Measurements from ENCODE around the gene PARD3B. TPM values are rescaled to one million over a fixed set of nuclear protein-coding genes. Genes with fewer than 3 reads are reported as not detected.

PARD3B gene
- total RNA-seq, 2 experiments from 2014 or later = 0.23 to 0.53 TPM

DNA sequence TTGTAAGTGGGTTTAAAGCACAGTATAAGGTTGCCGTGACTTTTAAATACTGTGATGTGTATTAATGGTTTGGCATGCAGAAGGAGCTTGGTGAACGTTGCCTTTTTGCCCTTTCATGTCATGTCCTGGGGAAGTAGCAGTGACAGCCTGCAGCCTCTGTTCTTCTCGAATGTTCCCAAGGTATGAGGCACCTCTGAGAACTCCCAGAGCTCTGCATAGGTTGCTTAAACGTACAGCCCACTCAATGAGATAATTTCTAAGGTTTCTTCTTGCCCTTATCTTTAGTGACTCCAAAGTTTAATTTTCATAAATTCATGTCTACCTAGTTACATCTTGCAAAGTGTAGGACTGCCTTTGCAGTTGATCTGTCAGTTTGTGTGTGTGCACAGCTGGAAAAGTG lies 36.7 kb downstream of the PARD3B start:
- no peaks in the 10 kb centered on the region for H3K27me3 Mint-ChIP-seq
- H3K4me3 Mint-ChIP-seq = no peak overlapping the region
- H3K9me3 Mint-ChIP-seq = no peaks in the 10 kb centered on the region
- DNase-seq = no peak
- POLR2A ChIA-PET = no interaction called here
- no peak overlapping the region for H3K27ac Mint-ChIP-seq
- H3K36me3 Mint-ChIP-seq (ENCODE audit: low read depth) = no peaks in the 10 kb centered on the region
- CTCF ChIA-PET = no interaction called here
- no peaks in the 10 kb centered on the region for H3K4me1 Mint-ChIP-seq

DNA sequence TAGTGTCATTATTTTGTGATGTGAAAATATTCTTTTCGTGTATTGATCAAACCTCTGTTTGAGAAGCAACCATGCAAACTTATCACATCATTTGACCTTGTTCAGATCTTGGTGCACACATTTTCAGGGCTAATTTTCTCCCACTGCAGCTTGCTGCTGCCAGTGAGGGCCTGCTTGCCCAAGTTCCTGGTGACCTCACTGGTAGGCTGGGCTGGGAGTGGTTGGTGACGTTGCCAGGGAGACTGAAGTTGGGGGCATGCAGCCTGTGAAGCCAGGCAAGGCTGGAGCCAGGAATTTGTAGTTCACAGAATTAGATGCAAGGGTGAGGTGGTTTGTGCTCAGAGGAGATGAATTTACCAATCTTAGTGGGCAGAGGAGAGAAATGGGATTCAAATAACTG lies 38.5 kb downstream of the PARD3B start:
- Mint-ChIP-seq H3K4me3 (no peak overlapping the region), H3K4me1 (no peaks in the 10 kb centered on the region), H3K27ac (no peak overlapping the region), H3K36me3 (ENCODE audit: low read depth) (no peaks in the 10 kb centered on the region), H3K9me3 (no peaks in the 10 kb centered on the region), H3K27me3 (no peaks in the 10 kb centered on the region)
- ChIA-PET CTCF (no interaction called here), POLR2A (no interaction called here)
- no peak for DNase-seq

DNA sequence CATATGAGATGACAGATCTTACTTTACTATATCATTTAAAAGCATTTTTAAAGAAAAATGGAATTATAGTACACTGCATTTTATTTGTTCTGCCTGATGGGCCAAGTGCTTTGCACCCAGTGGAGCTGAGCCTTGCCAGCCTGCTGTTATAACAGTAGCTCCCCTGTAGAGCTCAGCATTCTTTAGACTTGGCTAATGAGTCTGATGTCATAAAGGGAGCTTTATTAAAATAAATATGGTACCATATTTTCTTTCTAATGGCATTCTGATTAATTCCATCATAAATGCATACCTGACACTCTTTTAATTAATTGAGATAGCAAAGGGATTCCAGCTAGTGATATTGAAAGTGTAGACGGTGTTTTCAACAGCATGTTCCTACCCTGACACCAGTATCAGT lies 40.7 kb downstream of the PARD3B start:
- H3K27ac Mint-ChIP-seq = no peak overlapping the region
- POLR2A ChIA-PET = no interaction called here
- no peaks in the 10 kb centered on the region for H3K36me3 Mint-ChIP-seq (ENCODE audit: low read depth)
- no peaks in the 10 kb centered on the region for H3K4me1 Mint-ChIP-seq
- CTCF ChIA-PET = no interaction called here
- no peaks in the 10 kb centered on the region for H3K27me3 Mint-ChIP-seq
- H3K9me3 Mint-ChIP-seq = no peaks in the 10 kb centered on the region
- H3K4me3 Mint-ChIP-seq = no peak overlapping the region
- no peak for DNase-seq

DNA sequence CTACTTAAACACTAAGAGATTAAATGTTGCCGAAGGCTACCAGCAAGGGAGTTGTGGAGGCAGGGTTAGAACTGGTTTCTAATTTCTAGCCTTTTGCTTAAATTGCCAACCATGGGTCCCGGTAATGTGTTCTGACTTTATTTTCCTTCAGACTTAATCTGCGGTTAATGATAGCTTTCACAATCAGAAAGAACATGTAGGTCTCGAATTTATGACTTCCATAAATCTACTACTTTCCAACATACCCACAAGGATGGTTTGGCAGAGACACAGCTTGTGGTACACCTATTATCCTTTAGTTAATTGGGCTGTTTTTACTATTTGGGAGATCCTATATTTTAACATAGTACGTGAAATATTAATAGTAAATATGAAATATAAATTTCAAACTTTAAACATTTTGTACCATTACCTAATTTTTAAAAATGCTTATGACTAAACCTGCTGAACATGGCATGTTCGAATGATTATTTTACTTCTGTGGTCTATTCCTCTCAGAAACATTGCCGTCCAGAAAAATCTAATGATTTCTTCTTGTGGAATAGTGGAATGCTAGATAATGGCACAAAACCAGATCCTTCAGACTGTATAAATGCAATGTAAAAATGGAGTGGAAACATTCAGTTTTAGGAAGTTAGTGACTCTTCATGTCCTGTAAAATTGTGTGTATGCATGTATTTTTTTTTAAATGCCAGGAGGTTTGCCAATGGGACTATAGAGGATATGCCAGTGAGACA lies 41.3 kb downstream of the PARD3B start:
- Mint-ChIP-seq H3K9me3 (no peaks in the 10 kb centered on the region), H3K27me3 (peaks cover 2% of the 10 kb centered on the region), H3K4me1 (no peaks in the 10 kb centered on the region), H3K27ac (no peak overlapping the region), H3K36me3 (ENCODE audit: low read depth) (no peaks in the 10 kb centered on the region), H3K4me3 (no peak overlapping the region)
- POLR2A ChIA-PET = no interaction called here
- CTCF ChIA-PET = interaction anchor here (0.6 to 0.8 kb wide), 2 partner anchors 151 to 1181 kb away, joined by 4 read pairs; no protein-coding TSS in a partner anchor
- no peak for DNase-seq

DNA sequence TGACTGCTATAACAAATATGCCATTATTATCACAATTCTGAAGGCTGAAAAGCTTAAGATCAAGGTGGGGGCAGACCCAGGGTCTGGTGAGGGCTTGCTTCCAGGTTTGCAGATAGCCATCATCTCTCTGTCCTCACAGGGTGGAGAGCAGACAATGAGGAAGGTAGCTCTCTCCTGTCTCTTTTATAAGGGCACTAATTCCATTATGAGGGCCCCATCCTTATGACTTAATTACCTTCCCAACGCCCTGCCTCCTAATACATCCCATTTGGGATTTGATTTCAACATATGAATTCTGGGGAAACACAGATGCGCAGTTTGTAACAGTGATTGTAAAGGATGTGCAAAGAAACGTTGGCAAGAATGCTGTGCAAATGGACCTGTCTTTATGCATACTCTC lies 44.8 kb downstream of the PARD3B start:
- Mint-ChIP-seq H3K27me3 (peaks cover 2% of the 10 kb centered on the region), H3K36me3 (ENCODE audit: low read depth) (no peaks in the 10 kb centered on the region), H3K4me1 (no peaks in the 10 kb centered on the region), H3K4me3 (no peak overlapping the region), H3K9me3 (no peaks in the 10 kb centered on the region), H3K27ac (no peak overlapping the region)
- CTCF ChIA-PET = interaction anchor here (1.0 kb wide), 1 partner anchor 10 kb away, joined by 3 read pairs; no protein-coding TSS in a partner anchor
- no peak for DNase-seq
- POLR2A ChIA-PET = no interaction called here

DNA sequence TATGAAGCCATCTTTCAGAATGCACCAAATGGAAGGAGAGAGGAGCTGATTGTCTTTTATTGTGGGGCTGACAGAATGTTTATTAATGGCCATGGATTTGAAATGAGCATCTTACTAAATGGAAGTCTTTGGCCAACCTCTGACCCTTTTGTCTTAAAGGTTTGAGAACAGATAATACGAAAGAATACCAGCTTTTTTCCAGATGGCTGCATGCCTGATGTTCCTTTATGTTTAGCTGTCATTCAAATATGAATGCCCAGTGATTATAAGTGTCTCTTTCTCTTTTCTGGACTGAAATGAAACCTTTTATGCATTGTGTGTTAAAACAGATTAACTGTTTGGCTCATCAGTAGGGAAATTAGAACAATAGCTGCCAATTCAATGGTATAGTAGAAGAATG lies 46.0 kb downstream of the PARD3B start:
- H3K27me3 Mint-ChIP-seq = peaks cover 4% of the 10 kb centered on the region
- no peaks in the 10 kb centered on the region for H3K4me1 Mint-ChIP-seq
- no peaks in the 10 kb centered on the region for H3K36me3 Mint-ChIP-seq (ENCODE audit: low read depth)
- ChIA-PET POLR2A (no interaction called here), CTCF (no interaction called here)
- no peak for DNase-seq
- H3K4me3 Mint-ChIP-seq = no peak overlapping the region
- H3K9me3 Mint-ChIP-seq = no peaks in the 10 kb centered on the region
- no peak overlapping the region for H3K27ac Mint-ChIP-seq

DNA sequence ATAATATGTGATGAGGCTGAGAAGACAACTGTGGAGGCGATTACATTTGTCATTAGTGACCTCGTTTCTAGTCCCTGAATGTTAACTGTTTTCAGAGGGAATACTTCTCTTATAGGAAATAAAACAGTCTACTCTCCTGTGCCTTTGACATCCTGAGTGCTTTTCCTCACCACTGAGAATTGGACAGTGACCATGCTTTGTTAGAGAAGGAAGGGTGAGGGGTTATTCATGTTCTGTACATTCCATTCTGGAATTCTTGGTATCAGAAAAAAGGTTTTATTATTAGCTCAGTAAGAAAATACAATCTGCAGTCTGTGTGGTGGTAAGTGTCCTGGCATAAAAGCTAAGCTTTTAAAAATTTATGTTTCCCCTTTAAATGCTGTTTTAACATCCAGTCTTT lies 58.8 kb downstream of the PARD3B start:
- DNase-seq = no peak
- no peaks in the 10 kb centered on the region for H3K4me1 Mint-ChIP-seq
- no peak overlapping the region for H3K4me3 Mint-ChIP-seq
- CTCF ChIA-PET = no interaction called here
- POLR2A ChIA-PET = no interaction called here
- no peak overlapping the region for H3K27ac Mint-ChIP-seq
- H3K27me3 Mint-ChIP-seq = peaks cover 10% of the 10 kb centered on the region
- no peaks in the 10 kb centered on the region for H3K9me3 Mint-ChIP-seq
- no peaks in the 10 kb centered on the region for H3K36me3 Mint-ChIP-seq (ENCODE audit: low read depth)

DNA sequence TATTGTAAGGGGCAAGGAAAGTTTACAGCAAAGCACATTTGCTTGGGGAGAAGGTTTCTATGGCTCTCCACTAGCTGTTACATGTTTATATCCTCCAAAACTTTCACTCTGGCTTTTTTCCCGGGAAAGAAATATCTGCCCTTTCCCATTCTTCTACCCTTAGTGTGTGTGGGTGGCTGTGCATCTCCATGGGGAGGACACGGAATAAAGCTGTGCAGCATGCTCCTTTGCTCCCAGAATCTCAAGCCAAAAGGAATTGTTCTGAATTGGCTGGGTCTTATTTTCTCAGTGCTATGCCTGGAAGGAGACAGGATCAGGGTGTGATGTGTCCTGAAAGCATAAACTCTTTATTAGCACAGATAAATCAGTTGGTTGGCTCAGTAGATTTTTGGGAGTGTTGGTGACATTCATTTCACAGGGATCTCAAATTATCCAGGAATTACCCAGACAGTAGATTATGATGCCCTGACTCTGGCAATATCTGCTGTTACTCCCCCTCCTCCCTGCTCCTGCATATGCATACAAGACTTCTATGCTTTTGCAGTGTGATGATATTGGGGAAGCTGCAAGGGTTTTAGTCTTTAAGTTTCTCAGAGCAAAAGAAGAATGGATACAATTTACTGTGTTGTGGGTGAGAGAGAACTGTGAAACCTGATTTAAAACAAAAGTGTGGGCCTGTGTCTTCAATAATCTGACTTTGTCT lies 63.1 kb downstream of the PARD3B start:
- POLR2A ChIA-PET = no interaction called here
- H3K4me3 Mint-ChIP-seq = no peak overlapping the region
- H3K27me3 Mint-ChIP-seq = peaks cover 4% of the 10 kb centered on the region
- H3K9me3 Mint-ChIP-seq = no peaks in the 10 kb centered on the region
- H3K36me3 Mint-ChIP-seq (ENCODE audit: low read depth) = no peaks in the 10 kb centered on the region
- H3K4me1 Mint-ChIP-seq = no peaks in the 10 kb centered on the region
- DNase-seq = no peak
- no peak overlapping the region for H3K27ac Mint-ChIP-seq
- CTCF ChIA-PET = no interaction called here

DNA sequence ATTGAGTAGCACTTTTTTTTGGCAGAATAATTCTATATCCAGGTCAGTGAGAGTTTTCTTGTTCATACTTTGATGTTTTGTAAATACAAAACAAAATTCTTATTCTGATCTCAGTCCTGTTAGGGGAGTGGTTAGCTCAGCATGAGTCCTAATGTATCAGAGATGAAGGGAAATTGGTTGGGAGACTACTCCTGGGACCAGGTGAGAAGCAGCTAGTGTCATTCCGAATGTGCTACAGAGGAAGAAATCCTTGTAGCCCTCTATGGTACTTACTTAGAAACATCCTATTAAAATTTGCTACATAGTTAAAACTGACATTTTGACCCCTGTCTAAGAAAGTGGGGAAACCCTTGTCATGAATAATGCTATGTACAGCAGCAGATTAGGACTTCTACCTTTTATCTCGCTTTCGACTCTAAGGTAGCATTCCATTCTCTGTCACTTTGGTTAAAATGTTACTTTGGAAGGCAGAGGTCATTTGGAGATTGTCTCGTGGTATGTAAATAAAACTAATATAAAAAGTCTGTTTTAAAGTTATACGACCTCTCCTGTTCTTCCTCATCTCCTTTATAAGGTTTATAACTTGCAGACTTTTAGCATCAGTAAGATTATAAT lies 65.8 kb downstream of the PARD3B start:
- H3K27ac Mint-ChIP-seq = no peak overlapping the region
- CTCF ChIA-PET = no interaction called here

DNA sequence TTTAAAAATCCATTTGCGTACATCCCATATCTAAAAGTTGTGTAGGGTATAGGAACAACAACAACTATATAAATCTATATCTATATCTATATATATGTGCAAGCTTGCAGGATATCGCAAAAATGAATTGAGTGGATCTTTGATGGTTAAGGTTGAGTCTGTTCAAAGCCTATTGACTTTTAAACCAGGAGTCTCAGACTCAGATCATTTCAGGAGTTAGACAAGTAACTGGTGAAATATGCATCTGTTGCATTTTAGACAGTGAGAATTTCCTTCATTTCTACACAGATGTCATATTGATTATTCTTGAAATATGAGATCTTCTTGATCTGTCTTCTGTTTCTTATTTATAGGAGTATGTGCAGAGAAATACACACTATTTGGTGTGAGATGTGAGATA lies 66.5 kb downstream of the PARD3B start:
- no peak overlapping the region for H3K4me3 Mint-ChIP-seq
- H3K4me1 Mint-ChIP-seq = no peaks in the 10 kb centered on the region
- H3K36me3 Mint-ChIP-seq (ENCODE audit: low read depth) = no peaks in the 10 kb centered on the region
- CTCF ChIA-PET = no interaction called here
- no peak for DNase-seq
- POLR2A ChIA-PET = no interaction called here
- H3K27ac Mint-ChIP-seq = no peak overlapping the region
- no peaks in the 10 kb centered on the region for H3K27me3 Mint-ChIP-seq
- no peaks in the 10 kb centered on the region for H3K9me3 Mint-ChIP-seq

More for the DNA sequence above, 65.8 kb downstream of the PARD3B start:
- no peak overlapping the region for H3K4me3 Mint-ChIP-seq
- no peaks in the 10 kb centered on the region for H3K4me1 Mint-ChIP-seq
- H3K27me3 Mint-ChIP-seq = no peaks in the 10 kb centered on the region
- no peak for DNase-seq
- no peaks in the 10 kb centered on the region for H3K36me3 Mint-ChIP-seq (ENCODE audit: low read depth)
- no peaks in the 10 kb centered on the region for H3K9me3 Mint-ChIP-seq
- POLR2A ChIA-PET = no interaction called here

DNA sequence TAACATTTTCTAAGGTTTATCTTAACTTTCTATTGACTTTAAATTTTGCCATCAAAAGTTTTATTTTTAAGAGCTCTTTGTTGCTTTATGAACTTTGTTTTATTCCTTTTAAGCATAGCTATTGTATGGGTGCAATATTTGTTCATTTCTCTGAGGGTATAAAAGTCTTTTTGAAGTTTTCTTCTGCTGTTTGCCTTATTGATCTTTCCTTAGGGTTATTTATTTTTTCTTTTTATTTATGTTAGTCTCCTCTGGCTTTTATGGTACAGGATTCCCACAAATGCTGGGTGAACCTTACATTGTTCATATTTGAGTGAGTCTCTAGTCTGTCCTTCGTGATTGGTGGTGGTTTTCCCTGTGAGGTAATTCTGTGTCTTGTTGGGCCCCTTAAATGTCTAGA lies 68.4 kb downstream of the PARD3B start:
- CTCF ChIA-PET = no interaction called here
- DNase-seq = no peak
- no peaks in the 10 kb centered on the region for H3K27me3 Mint-ChIP-seq

DNA sequence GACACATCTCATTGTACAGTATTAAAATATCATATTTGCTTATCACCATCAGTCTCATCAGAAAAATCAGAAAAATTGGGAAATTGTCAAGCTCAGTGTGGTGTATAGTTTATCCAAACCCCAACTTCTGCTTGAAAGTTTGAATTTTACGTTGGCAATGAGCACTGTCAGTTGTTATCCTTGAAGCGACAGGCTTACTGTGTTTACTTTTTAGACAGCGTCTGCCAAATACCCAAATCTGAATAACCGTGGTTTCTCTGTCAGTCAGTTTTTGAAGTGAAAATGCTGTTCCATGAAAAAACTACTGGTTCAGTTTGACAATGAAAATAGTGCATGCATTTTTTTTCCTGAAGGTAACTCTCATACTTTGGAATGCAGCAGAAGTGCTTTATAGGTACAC lies 70.2 kb downstream of the PARD3B start:
- POLR2A ChIA-PET = no interaction called here
- H3K9me3 Mint-ChIP-seq = no peaks in the 10 kb centered on the region
- no peaks in the 10 kb centered on the region for H3K4me1 Mint-ChIP-seq
- no peaks in the 10 kb centered on the region for H3K36me3 Mint-ChIP-seq (ENCODE audit: low read depth)
- no peaks in the 10 kb centered on the region for H3K27me3 Mint-ChIP-seq
- DNase-seq = no peak
- CTCF ChIA-PET = no interaction called here
- no peak overlapping the region for H3K4me3 Mint-ChIP-seq
- H3K27ac Mint-ChIP-seq = no peak overlapping the region

More for the DNA sequence above, 68.4 kb downstream of the PARD3B start:
- no peaks in the 10 kb centered on the region for H3K4me1 Mint-ChIP-seq
- no peaks in the 10 kb centered on the region for H3K36me3 Mint-ChIP-seq (ENCODE audit: low read depth)
- H3K27ac Mint-ChIP-seq = no peak overlapping the region
- no peak overlapping the region for H3K4me3 Mint-ChIP-seq
- POLR2A ChIA-PET = no interaction called here
- no peaks in the 10 kb centered on the region for H3K9me3 Mint-ChIP-seq

DNA sequence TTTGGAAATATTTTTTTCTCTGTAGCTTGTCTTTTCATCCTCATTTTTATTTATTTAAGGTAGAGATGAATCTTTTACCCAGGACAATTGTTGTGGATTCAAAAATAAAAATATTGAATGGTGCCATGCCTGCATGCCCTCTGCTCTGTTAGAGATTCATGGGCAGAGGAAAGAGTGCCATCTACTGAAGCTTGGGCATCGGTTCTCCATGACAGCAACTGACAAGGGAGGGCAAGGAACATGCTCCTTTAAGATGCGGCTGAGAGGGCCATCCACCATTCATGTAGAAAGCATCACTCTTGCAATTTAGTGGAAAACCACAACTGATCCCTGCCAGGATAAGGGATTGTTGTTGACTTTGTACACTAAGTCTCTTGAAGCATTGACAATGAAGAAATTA lies 79.9 kb downstream of the PARD3B start:
- Mint-ChIP-seq H3K4me3 (no peak overlapping the region), H3K27ac (no peak overlapping the region), H3K27me3 (peaks cover 12% of the 10 kb centered on the region), H3K4me1 (no peaks in the 10 kb centered on the region), H3K9me3 (no peaks in the 10 kb centered on the region), H3K36me3 (ENCODE audit: low read depth) (no peaks in the 10 kb centered on the region)
- ChIA-PET CTCF (interaction anchor here (1.4 kb wide), 1 partner anchor 49 kb away, joined by 3 read pairs; no protein-coding TSS in a partner anchor), POLR2A (no interaction called here)
- no peak for DNase-seq
